ENCODE results near the gene DLGAP4. TPM values are rescaled to one million over a fixed set of nuclear protein-coding genes. Genes with fewer than 3 reads are reported as not detected.

DLGAP4 gene
- total RNA-seq, 1 experiment from 2014 or later: 59.9 TPM

GRCh38 chr20:36415475-36416002 is 109.4 kb downstream of the DLGAP4 start:
- intact Hi-C loops (cut with micrococcal nuclease; ENCODE audit: unreplicated experiment): no loop called here
- CTCF ChIA-PET: no interaction called here

GRCh38 chr20:36418711-36419110 is 112.6 kb downstream of the DLGAP4 start:
- Histone ChIP-seq H3K9me3 (ENCODE audit: low read depth, low read length, poor library complexity, severe bottlenecking) (no peaks in the 10 kb centered on the region), H3K27ac (ENCODE audit: low read depth, low read length, poor library complexity, severe bottlenecking) (no peak overlapping the region), H3K27me3 (replicated peaks; ENCODE audit: insufficient read depth, low read depth, low read length, poor library complexity) (no peaks in the 10 kb centered on the region), H3K36me3 (ENCODE audit: insufficient read depth, low read length, poor library complexity, severe bottlenecking) (no peaks in the 10 kb centered on the region), H3K4me1 (ENCODE audit: insufficient read depth, low read length, poor library complexity, severe bottlenecking) (no peaks in the 10 kb centered on the region), H3K4me3 (ENCODE audit: low read depth, low read length, poor library complexity, severe bottlenecking) (no peak overlapping the region)
- TF ChIP-seq EZH2 (IDR thresholded peaks at IDR 0.05; ENCODE audit: borderline replicate concordance, low read depth, low read length, poor library complexity, severe bottlenecking): no peak
- TF ChIP-seq CTCF (conservative IDR thresholded peaks at IDR 0.05; ENCODE audit: low read depth, low read length): no peak
- ChIA-PET POLR2A (ENCODE audit: low non-redundant PET) (no interaction called here), CTCF (no interaction called here)
- DNase-seq (ENCODE audit: low spot score): no peak
- intact Hi-C loops (cut with micrococcal nuclease; ENCODE audit: unreplicated experiment): no loop called here
- no TSS peak for BruUV-seq (replicated peaks)

More at GRCh38 chr20:36415475-36416002, 109.4 kb downstream of the DLGAP4 start:
- Histone ChIP-seq H3K9me3 (ENCODE audit: low read depth, low read length, poor library complexity, severe bottlenecking) (no peaks in the 10 kb centered on the region), H3K36me3 (ENCODE audit: insufficient read depth, low read length, poor library complexity, severe bottlenecking) (no peaks in the 10 kb centered on the region), H3K27me3 (replicated peaks; ENCODE audit: insufficient read depth, low read depth, low read length, poor library complexity) (no peaks in the 10 kb centered on the region), H3K27ac (ENCODE audit: low read depth, low read length, poor library complexity, severe bottlenecking) (no peak overlapping the region), H3K4me3 (ENCODE audit: low read depth, low read length, poor library complexity, severe bottlenecking) (no peak overlapping the region), H3K4me1 (ENCODE audit: insufficient read depth, low read length, poor library complexity, severe bottlenecking) (no peaks in the 10 kb centered on the region)
- no peak for DNase-seq (ENCODE audit: low spot score)
- BruUV-seq (replicated peaks): no TSS peak
- POLR2A ChIA-PET (ENCODE audit: low non-redundant PET): no interaction called here
- TF ChIP-seq EZH2 (IDR thresholded peaks at IDR 0.05; ENCODE audit: borderline replicate concordance, low read depth, low read length, poor library complexity, severe bottlenecking) (no peak), CTCF (conservative IDR thresholded peaks at IDR 0.05; ENCODE audit: low read depth, low read length) (no peak)

GRCh38 chr20:36421641-36422040 is 115.5 kb downstream of the DLGAP4 start:
- ChIA-PET CTCF (no interaction called here), POLR2A (ENCODE audit: low non-redundant PET) (no interaction called here)
- TF ChIP-seq CTCF (conservative IDR thresholded peaks at IDR 0.05; ENCODE audit: low read depth, low read length) (no peak), EZH2 (IDR thresholded peaks at IDR 0.05; ENCODE audit: borderline replicate concordance, low read depth, low read length, poor library complexity, severe bottlenecking) (no peak)
- Histone ChIP-seq H3K27me3 (replicated peaks; ENCODE audit: insufficient read depth, low read depth, low read length, poor library complexity) (no peaks in the 10 kb centered on the region), H3K36me3 (ENCODE audit: insufficient read depth, low read length, poor library complexity, severe bottlenecking) (no peaks in the 10 kb centered on the region), H3K4me3 (ENCODE audit: low read depth, low read length, poor library complexity, severe bottlenecking) (no peak overlapping the region), H3K4me1 (ENCODE audit: insufficient read depth, low read length, poor library complexity, severe bottlenecking) (no peaks in the 10 kb centered on the region), H3K27ac (ENCODE audit: low read depth, low read length, poor library complexity, severe bottlenecking) (no peak overlapping the region), H3K9me3 (ENCODE audit: low read depth, low read length, poor library complexity, severe bottlenecking) (no peaks in the 10 kb centered on the region)
- BruUV-seq (replicated peaks): no TSS peak
- intact Hi-C loops (cut with micrococcal nuclease; ENCODE audit: unreplicated experiment): no loop called here
- DNase-seq (ENCODE audit: low spot score): no peak

Data from A673 (cell line).